Endothelial cell of umbilical vein (primary cell): ENCODE measurements around the gene SBK1. TPM values are rescaled to one million over a fixed set of nuclear protein-coding genes. Genes with fewer than 3 reads are reported as not detected.

Source experiments
- BruUV-seq: library from RNA; stranded (reverse); fragments of 400-500 nt; replicated peaks from 2 replicates; lab custom pipeline; 2021; lab: Mats Ljungman, UMichigan
- CTCF ChIA-PET: fragments of 300-600, 350-600 bp; sonication (Branson Sonifier 250); formaldehyde crosslinking; loops from one replicate; lab custom pipeline; 2021; ENCODE audit warnings: antibody characterized with exemption, inconsistent platforms; lab: Charles Lee
- POLR2A ChIA-PET: fragments of 300-600, 350-600 bp; sonication (Branson Sonifier 250); formaldehyde crosslinking; loops from one replicate; lab custom pipeline; 2021; ENCODE audit warnings: antibody characterized with exemption, inconsistent platforms; lab: Charles Lee
- DNase-seq: peaks from one replicate; pipeline ENCODE4 v3.0.0-alpha.2; 2011; ENCODE audit warnings: low read depth, low spot score
- FAIRE-seq: peaks from 2 replicates; lab custom pipeline; 2011; peaks lifted over from hg19 to GRCh38; lab: Jason Lieb, UNC
- H2AFZ ChIP-seq: 2 replicates; pipeline ENCODE4 v1.6.0; 2012; ENCODE audit warnings: low read depth, low read length, control low read depth, inconsistent platforms
- H3K27ac ChIP-seq: 2 replicates; pipeline ENCODE4 v1.5.1; 2011; ENCODE audit warnings: low read depth, mild to moderate bottlenecking, control low read depth, low read length, moderate library complexity; ENCODE audit not compliant: insufficient read depth
- H3K27me3 ChIP-seq, 2 experiments: 2 replicates each; pipeline versions ENCODE4 v1.6.0 to v1.6.1; 2011; ENCODE audit warnings: low read length in 2 of 2, mixed read lengths in 1 of 2; ENCODE audit not compliant: control insufficient read depth in 2 of 2, insufficient read depth in 2 of 2
- H3K36me3 ChIP-seq, 2 experiments: 2 replicates in 1 of 2; 3 replicates in 1 of 2; pipeline ENCODE4 v1.5.1; 2011; ENCODE audit warnings: low read length in 2 of 2, mild to moderate bottlenecking in 1 of 2, moderate library complexity in 1 of 2; ENCODE audit not compliant: control insufficient read depth in 2 of 2, insufficient read depth in 2 of 2; ENCODE audit errors: extremely low read depth in 1 of 2
- H3K4me1 ChIP-seq: 3 replicates; pipeline ENCODE4 v1.5.1; 2011; ENCODE audit warnings: mild to moderate bottlenecking, low read length; ENCODE audit not compliant: control insufficient read depth, insufficient read depth; ENCODE audit errors: extremely low read depth
- H3K4me2 ChIP-seq: 2 replicates; pipeline ENCODE4 v1.6.1; 2011; ENCODE audit warnings: low read length, control low read depth, mixed read lengths; ENCODE audit not compliant: insufficient read depth
- H3K4me3 ChIP-seq, 3 experiments: fragments of 200-600 bp in 1 of 3; sonication (generic), shearing (Covaris generic) in 1 of 3; replicated peaks in 1 of 3; 2 replicates each; pipeline ENCODE4 v1.5.1; 2011 to 2016; ENCODE audit warnings: control low read depth in 3 of 3, low read length in 3 of 3, mild to moderate bottlenecking in 2 of 3, inconsistent platforms in 1 of 3, low read depth in 1 of 3, moderate library complexity in 1 of 3; ENCODE audit not compliant: insufficient read depth in 1 of 3
- H3K79me2 ChIP-seq: 2 replicates; pipeline ENCODE4 v1.6.0; 2012; ENCODE audit warnings: low read length, inconsistent platforms; ENCODE audit not compliant: control insufficient read depth, insufficient read depth
- H3K9ac ChIP-seq: replicated peaks from 2 replicates; pipeline ENCODE3; 2011; ENCODE audit warnings: low read length, control low read depth; ENCODE audit not compliant: insufficient read depth; ENCODE audit errors: extremely low read depth
- H3K9me1 ChIP-seq: replicated peaks from 3 replicates; pipeline ENCODE4 v1.6.0; 2011; ENCODE audit warnings: mild to moderate bottlenecking, low read length; ENCODE audit not compliant: control insufficient read depth, insufficient read depth; ENCODE audit errors: extremely low read depth
- H3K9me3 ChIP-seq: replicated peaks from 2 replicates; pipeline ENCODE4 v1.5.1; 2012; ENCODE audit warnings: low read length, inconsistent platforms; ENCODE audit not compliant: control insufficient read depth, insufficient read depth
- H4K20me1 ChIP-seq: replicated peaks from 2 replicates; pipeline ENCODE3; 2011; ENCODE audit warnings: mild to moderate bottlenecking, low read length; ENCODE audit not compliant: control insufficient read depth, insufficient read depth; ENCODE audit errors: extremely low read depth
- FOS ChIP-seq: IDR thresholded peaks from 2 replicates; pipeline ENCODE4 v1.6.1; 2011; ENCODE audit warnings: mild to moderate bottlenecking, low read length, moderate library complexity, borderline replicate concordance; ENCODE audit not compliant: insufficient read depth
- GATA2 ChIP-seq: IDR thresholded peaks from 2 replicates; pipeline ENCODE4 v1.7.0; 2011; ENCODE audit warnings: low read depth, mild to moderate bottlenecking, moderate library complexity, mixed read lengths, low read length; ENCODE audit not compliant: insufficient read length, insufficient read depth
- dilution Hi-C: fragments of 300-500 bp; cut with MboI; formaldehyde crosslinking; loops from one replicate; pipeline ENCODE4 v1.15.0; 2019; ENCODE audit warnings: low sequenced_read_pairs; ENCODE audit not compliant: extremely low pct_ligation_motif_present
- intact Hi-C: fragments of 100-400 bp; cut with micrococcal nuclease; formaldehyde crosslinking; loops from one replicate; pipeline ENCODE4 v1.10.0; 2022
- polyA plus RNA-seq, 4 experiments: library from polyadenylated mRNA; depleted of rRNA in 3 of 4; stranded (reverse) in 3 of 4; unstranded in 1 of 4; fragments of >200 nt; gene quantifications; 2 replicates each; pipeline versions ENCODE4 v1.2.1 to v1.2.3, GENCODE V29; 2011 to 2012; ENCODE audit warnings: missing spikeins in 1 of 4
- total RNA-seq: library from RNA; stranded (reverse); gene quantifications from 2 replicates; pipeline ENCODE4 v1.2.3, GENCODE V29; 2021
- TF ChIP-seq, protein P1 (sequence below), 2 donors: IDR thresholded peaks; 1 replicate in 1 of 2; 2 replicates in 1 of 2; pipeline ENCODE4 v1.5.1; 2011; ENCODE audit warnings: low read length in 2 of 2, mild to moderate bottlenecking in 2 of 2, moderate library complexity in 2 of 2, control low read depth in 1 of 2, inconsistent platforms in 1 of 2, low read depth in 1 of 2; ENCODE audit not compliant: insufficient read depth in 1 of 2; ENCODE audit errors: extremely low read depth in 1 of 2
- TF ChIP-seq, protein P2 (sequence below): IDR thresholded peaks from 2 replicates; pipeline ENCODE4 v1.6.1; 2011; ENCODE audit not compliant: insufficient read depth, insufficient read length

Gene SBK1
- total and polyA plus RNA-seq, 2 donors (not counting 3 experiments of a cell fraction or from before 2014, with no cell fraction given), result 0.19 to 0.51 TPM

GRCh38 chr16:28277537-28278388 lies 14.6 kb upstream of the SBK1 start:
- Histone ChIP-seq H3K27ac (no peak overlapping the region), H3K4me1 (peaks cover 2% of the 10 kb centered on the region), H3K27me3 (peaks cover 0 to 2% of the 10 kb centered on the region in 2 experiments), H3K4me3 (peak overlapping the region in 2 of 3 experiments; percentile 18 to 35), H3K9me3 (no peaks in the 10 kb centered on the region), H3K9ac (peak overlapping the region; percentile 62), H3K79me2 (no peaks in the 10 kb centered on the region), H3K9me1 (no peaks in the 10 kb centered on the region), H3K36me3 (no peaks in the 10 kb centered on the region), H3K4me2 (peak overlapping the region; percentile 81), H4K20me1 (no peaks in the 10 kb centered on the region), H2AFZ (peak overlapping the region; percentile 97)
- no TSS peak for BruUV-seq
- intact Hi-C loops (loop anchor here (1.0 to 2.0 kb wide), 3 partner anchors 40 to 271 kb away; no protein-coding TSS in a partner anchor), dilution Hi-C loops (no loop called here)
- FAIRE-seq, result peak; percentile 94
- ChIA-PET CTCF (interaction anchor here (0.6 to 3.2 kb wide), 10 partner anchors 10 to 127 kb away, joined by 3 to 19 read pairs (median 4); partner anchors contain the start of gene SBK1), POLR2A (no interaction called here)
- peak; percentile 74 for DNase-seq
- TF ChIP-seq, protein P1, sequence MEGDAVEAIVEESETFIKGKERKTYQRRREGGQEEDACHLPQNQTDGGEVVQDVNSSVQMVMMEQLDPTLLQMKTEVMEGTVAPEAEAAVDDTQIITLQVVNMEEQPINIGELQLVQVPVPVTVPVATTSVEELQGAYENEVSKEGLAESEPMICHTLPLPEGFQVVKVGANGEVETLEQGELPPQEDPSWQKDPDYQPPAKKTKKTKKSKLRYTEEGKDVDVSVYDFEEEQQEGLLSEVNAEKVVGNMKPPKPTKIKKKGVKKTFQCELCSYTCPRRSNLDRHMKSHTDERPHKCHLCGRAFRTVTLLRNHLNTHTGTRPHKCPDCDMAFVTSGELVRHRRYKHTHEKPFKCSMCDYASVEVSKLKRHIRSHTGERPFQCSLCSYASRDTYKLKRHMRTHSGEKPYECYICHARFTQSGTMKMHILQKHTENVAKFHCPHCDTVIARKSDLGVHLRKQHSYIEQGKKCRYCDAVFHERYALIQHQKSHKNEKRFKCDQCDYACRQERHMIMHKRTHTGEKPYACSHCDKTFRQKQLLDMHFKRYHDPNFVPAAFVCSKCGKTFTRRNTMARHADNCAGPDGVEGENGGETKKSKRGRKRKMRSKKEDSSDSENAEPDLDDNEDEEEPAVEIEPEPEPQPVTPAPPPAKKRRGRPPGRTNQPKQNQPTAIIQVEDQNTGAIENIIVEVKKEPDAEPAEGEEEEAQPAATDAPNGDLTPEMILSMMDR (IDR thresholded peaks at IDR 0.05; ENCODE audit: extremely low read depth in 1 of 2, insufficient read depth in 1 of 2, low read depth in 1 of 2, low read length in 2 of 2), result peak; percentile 91 to 95
- TF ChIP-seq, protein P2, sequence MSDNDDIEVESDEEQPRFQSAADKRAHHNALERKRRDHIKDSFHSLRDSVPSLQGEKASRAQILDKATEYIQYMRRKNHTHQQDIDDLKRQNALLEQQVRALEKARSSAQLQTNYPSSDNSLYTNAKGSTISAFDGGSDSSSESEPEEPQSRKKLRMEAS, result no peak
- TF ChIP-seq FOS (no peak), GATA2 (no peak)
